H1 (cell line): ENCODE measurements around the gene SHOC1. TPM values are rescaled to one million over a fixed set of nuclear protein-coding genes. Genes with fewer than 3 reads are reported as not detected.

ENCODE experiments used
- CTCF ChIA-PET: fragments of 300-600 bp; sonication (Branson Sonifier 250); formaldehyde crosslinking; loops from one replicate; lab custom pipeline; 2021; ENCODE audit not compliant: partially characterized antibody; lab: Charles Lee
- POLR2A ChIA-PET: fragments of 300-600 bp; sonication (Branson Sonifier 250); formaldehyde crosslinking; loops from one replicate; lab custom pipeline; 2021; ENCODE audit warnings: inconsistent platforms; ENCODE audit not compliant: partially characterized antibody; lab: Charles Lee
- DNase-seq, 2 experiments: peaks; one replicate each; pipeline versions ENCODE4 v3.0.0 to v3.0.0-alpha.2; 2010 to 2022; ENCODE audit warnings: low spot score in 2 of 2, low read depth in 1 of 2, mixed read lengths in 1 of 2
- FAIRE-seq: peaks from 2 replicates; lab custom pipeline; 2011; peaks lifted over from hg19 to GRCh38; lab: Jason Lieb, UNC
- H2AFZ ChIP-seq: 2 replicates; pipeline ENCODE4 v1.8.1; 2012; ENCODE audit warnings: low read length, inconsistent platforms
- H2AK5ac ChIP-seq: 2 replicates; pipeline ENCODE4 v1.6.1; 2013; ENCODE audit warnings: low read depth, low read length
- H2BK120ac ChIP-seq: replicated peaks from 2 replicates; pipeline ENCODE3; 2013; ENCODE audit warnings: low read depth, low read length, inconsistent platforms
- H2BK12ac ChIP-seq: 2 replicates; pipeline ENCODE4 v1.6.1; 2013; ENCODE audit warnings: low read depth, low read length
- H2BK15ac ChIP-seq: 2 replicates; pipeline ENCODE4 v1.6.1; 2013; ENCODE audit warnings: low read length
- H2BK20ac ChIP-seq: 2 replicates; pipeline ENCODE4 v1.6.1; 2013; ENCODE audit warnings: low read length
- H2BK5ac ChIP-seq: 2 replicates; pipeline ENCODE4 v1.6.1; 2013; ENCODE audit warnings: low read depth, low read length
- H3K14ac ChIP-seq: 2 replicates; pipeline ENCODE4 v1.6.1; 2013; ENCODE audit warnings: inconsistent platforms; ENCODE audit not compliant: insufficient read length
- H3K18ac ChIP-seq: 2 replicates; pipeline ENCODE4 v1.6.1; 2013; ENCODE audit warnings: low read length; ENCODE audit errors: extremely low read depth
- H3K23ac ChIP-seq: 2 replicates; pipeline ENCODE4 v1.6.1; 2013; ENCODE audit warnings: inconsistent platforms; ENCODE audit not compliant: insufficient read length
- H3K23me2 ChIP-seq: 2 replicates; pipeline ENCODE4 v1.6.1; 2013; ENCODE audit warnings: low read depth, low read length
- H3K27ac ChIP-seq: 2 replicates; pipeline ENCODE4 v1.6.1; 2011; ENCODE audit warnings: low read depth, low read length, inconsistent platforms
- H3K27me3 ChIP-seq, 4 experiments: replicated peaks in 1 of 4; 1 replicate in 1 of 4; 2 replicates in 3 of 4; pipeline versions ENCODE4 v1.6.1 to v1.8.1; 2011 to 2013; ENCODE audit warnings: low read length in 3 of 4, mild to moderate bottlenecking in 3 of 4, inconsistent platforms in 2 of 4, mixed read lengths in 2 of 4, moderate library complexity in 1 of 4; ENCODE audit not compliant: control insufficient read depth in 3 of 4, insufficient read depth in 3 of 4; ENCODE audit errors: extremely low read depth in 1 of 4
- H3K36me3 ChIP-seq, 4 experiments: 2 replicates each; pipeline versions ENCODE4 v1.6.1 to v1.8.1; 2011 to 2013; ENCODE audit warnings: mild to moderate bottlenecking in 4 of 4, low read length in 3 of 4, moderate library complexity in 2 of 4, control low read depth in 1 of 4, inconsistent platforms in 1 of 4; ENCODE audit not compliant: insufficient read depth in 4 of 4, control insufficient read depth in 2 of 4
- H3K4ac ChIP-seq: replicated peaks from 2 replicates; pipeline ENCODE3; 2013; ENCODE audit warnings: low read length, low read depth, mixed read lengths, inconsistent platforms; ENCODE audit not compliant: insufficient read length
- H3K4me1 ChIP-seq, 4 experiments: replicated peaks in 1 of 4; 1 replicate in 1 of 4; 2 replicates in 3 of 4; pipeline versions ENCODE4 v1.6.1 to v1.8.1; 2011 to 2013; ENCODE audit warnings: low read length in 3 of 4, inconsistent platforms in 2 of 4, mixed read lengths in 1 of 4; ENCODE audit not compliant: insufficient read depth in 4 of 4, control insufficient read depth in 3 of 4
- H3K4me2 ChIP-seq, 2 experiments: 2 replicates each; pipeline versions ENCODE4 v1.6.1 to v1.8.1; 2011 to 2013; ENCODE audit warnings: low read depth in 2 of 2, low read length in 2 of 2, control low read depth in 1 of 2, inconsistent platforms in 1 of 2, mild to moderate bottlenecking in 1 of 2; ENCODE audit not compliant: insufficient read depth in 1 of 2
- H3K4me3 ChIP-seq, 4 experiments: fragments of 200-600, 300-600 bp in 1 of 4; sonication (generic), shearing (Covaris generic), sonication (Bioruptor Twin) in 1 of 4; 2 replicates each; pipeline versions ENCODE4 v1.5.1 to v1.8.1; 2011 to 2016; ENCODE audit warnings: low read length in 4 of 4, low read depth in 3 of 4, control low read depth in 2 of 4, inconsistent platforms in 2 of 4, mild to moderate bottlenecking in 2 of 4, mixed read lengths in 1 of 4, moderate library complexity in 1 of 4; ENCODE audit not compliant: insufficient read depth in 2 of 4; ENCODE audit errors: extremely low read depth in 1 of 4
- H3K56ac ChIP-seq: replicated peaks from 2 replicates; pipeline ENCODE3; 2013; ENCODE audit warnings: low read depth, mild to moderate bottlenecking, mixed read lengths, low read length, inconsistent platforms; ENCODE audit not compliant: insufficient read length
- H3K79me1 ChIP-seq: 2 replicates; pipeline ENCODE4 v1.6.1; 2013; ENCODE audit warnings: low read depth, low read length, control low read depth
- H3K79me2 ChIP-seq, 2 experiments: 2 replicates each; pipeline versions ENCODE4 v1.6.1 to v1.8.1; 2012 to 2013; ENCODE audit warnings: low read length in 2 of 2, mild to moderate bottlenecking in 2 of 2, inconsistent platforms in 1 of 2; ENCODE audit not compliant: insufficient read depth in 2 of 2, control insufficient read depth in 1 of 2
- H3K9ac ChIP-seq, 4 experiments: replicated peaks in 1 of 4; 1 replicate in 1 of 4; 2 replicates in 3 of 4; pipeline versions ENCODE4 v1.6.1 to v1.8.1; 2011 to 2013; ENCODE audit warnings: low read depth in 3 of 4, low read length in 3 of 4, control low read depth in 2 of 4, mild to moderate bottlenecking in 2 of 4, moderate library complexity in 2 of 4, inconsistent platforms in 1 of 4; ENCODE audit errors: extremely low read depth in 1 of 4
- H3K9me3 ChIP-seq, 2 experiments: 2 replicates each; pipeline versions ENCODE4 v1.6.1 to v1.8.1; 2012 to 2013; ENCODE audit warnings: mild to moderate bottlenecking in 2 of 2, moderate library complexity in 2 of 2, control low read depth in 1 of 2, inconsistent platforms in 1 of 2, low read depth in 1 of 2, low read length in 1 of 2, mixed read lengths in 1 of 2; ENCODE audit not compliant: insufficient read depth in 2 of 2
- H4K20me1 ChIP-seq, 2 experiments: replicated peaks in 1 of 2; 2 replicates each; pipeline versions ENCODE3 to v1.8.1; 2011 to 2013; ENCODE audit warnings: inconsistent platforms in 2 of 2, low read length in 2 of 2, mild to moderate bottlenecking in 1 of 2; ENCODE audit not compliant: insufficient read depth in 2 of 2, control insufficient read depth in 1 of 2
- H4K5ac ChIP-seq: 2 replicates; pipeline ENCODE4 v1.6.1; 2013; ENCODE audit warnings: low read length, low read depth, mixed read lengths, inconsistent platforms; ENCODE audit not compliant: insufficient read length
- H4K8ac ChIP-seq: 2 replicates; pipeline ENCODE4 v1.8.0; 2013; ENCODE audit warnings: mild to moderate bottlenecking, moderate library complexity, low read length, inconsistent platforms; ENCODE audit not compliant: insufficient read depth; ENCODE audit errors: extremely low read depth
- H4K91ac ChIP-seq: replicated peaks from 2 replicates; pipeline ENCODE3; 2013; ENCODE audit warnings: low read length, mixed read lengths, inconsistent platforms; ENCODE audit not compliant: insufficient read length
- PHF8 ChIP-seq: fragments of 200-600 bp; sonication (generic); conservative IDR thresholded peaks from 2 replicates; pipeline ENCODE4 v1.7.1; 2012; ENCODE audit warnings: low read depth, mild to moderate bottlenecking, inconsistent platforms, low read length, moderate library complexity
- TCF12 ChIP-seq: IDR thresholded peaks from 2 replicates; pipeline ENCODE4 v1.6.1; 2011; ENCODE audit warnings: low read depth, mild to moderate bottlenecking, low read length
- WGBS, 2 experiments: shearing (Covaris generic) in 1 of 2; methylation state at CpG; one replicate each; pipeline versions ENCODE4 v1.1.6 to v1.1.7; 2013 to 2015; ENCODE audit warnings: low lambda C conversion rate in 2 of 2, mixed read lengths in 2 of 2, inconsistent platforms in 1 of 2, low coverage in 1 of 2, missing lambda C conversion rate in 1 of 2; ENCODE audit not compliant: insufficient replicate concordance in 2 of 2, insufficient coverage in 1 of 2, insufficient read length in 1 of 2; ENCODE audit errors: extremely low coverage in 1 of 2, missing lambda C conversion rate in 1 of 2; 5-methylcytosine and 5-hydroxymethylcytosine counted together
- polyA plus RNA-seq, 7 experiments: library from polyadenylated mRNA; depleted of rRNA in 3 of 7; stranded (reverse) in 5 of 7; unstranded in 2 of 7; fragments of >200 nt in 5 of 7; fragments of 200-250 nt in 2 of 7; gene quantifications; 1 replicate in 5 of 7; 2 replicates in 1 of 7; 4 replicates in 1 of 7; pipeline versions ENCODE4 v1.2.1 to v1.2.3, GENCODE V29; 2011 to 2013; ENCODE audit warnings: missing spikeins in 2 of 7, mixed read lengths in 2 of 7
- total RNA-seq: library from RNA; stranded (reverse); fragmentation: NEBNext Ultra II Directional; extraction: Animal tissue kit (Norgen Biotek cat#: 25700); gene quantifications from 2 replicates; pipeline ENCODE4 v1.2.1, GENCODE V29; 2021

SHOC1 gene
- total and polyA plus RNA-seq, 2 of the 8 experiments (the other 6 are each of a cell fraction or from before 2014, with no cell fraction given), result not detected

GRCh38 chr9:111831371-111832108 lies 36.8 kb upstream of the SHOC1 start:
- H3K27me3 ChIP-seq, result no peaks in the 10 kb centered on the region
- no peak overlapping the region for H4K5ac ChIP-seq
- H3K4me3 ChIP-seq, result no peak overlapping the region
- FAIRE-seq, result no peak
- no peak overlapping the region for H3K18ac ChIP-seq
- POLR2A ChIA-PET, result no interaction called here
- H3K27ac ChIP-seq, result no peak overlapping the region
- no peak overlapping the region for H2BK15ac ChIP-seq
- H4K20me1 ChIP-seq, result no peaks in the 10 kb centered on the region
- whole genome bisulfite sequencing, 2 experiments, result 83% methylated on average over 5 of the region's 5 CpGs; no CpG with 5 or more reads in 1 of the 2 experiments
- DNase-seq, result no peak
- H3K14ac ChIP-seq, result no peak overlapping the region
- CTCF ChIA-PET, result interaction anchor here (1.1 to 1.6 kb wide), 2 partner anchors 9 to 11 kb away, joined by 3 to 6 read pairs; no protein-coding TSS in a partner anchor
- H2BK5ac ChIP-seq, result no peak overlapping the region
- no peak overlapping the region for H4K91ac ChIP-seq
- H2BK20ac ChIP-seq, result no peak overlapping the region
- no peak overlapping the region for H4K8ac ChIP-seq
- no peaks in the 10 kb centered on the region for H3K79me2 ChIP-seq
- no peak for TF ChIP-seq PHF8
- no peak for TF ChIP-seq TCF12
- no peaks in the 10 kb centered on the region for H3K23me2 ChIP-seq
- no peaks in the 10 kb centered on the region for H3K9me3 ChIP-seq
- H3K4me2 ChIP-seq, result no peak overlapping the region
- H2BK120ac ChIP-seq, result no peak overlapping the region
- H3K79me1 ChIP-seq, result no peaks in the 10 kb centered on the region
- H2AFZ ChIP-seq, result no peak overlapping the region; the same call in 1 of the 2 replicates
- no peak overlapping the region for H3K23ac ChIP-seq
- H3K4ac ChIP-seq, result no peak overlapping the region
- H3K56ac ChIP-seq, result no peak overlapping the region
- H3K9ac ChIP-seq, result no peak overlapping the region
- no peak overlapping the region for H2BK12ac ChIP-seq
- no peaks in the 10 kb centered on the region for H3K36me3 ChIP-seq
- no peak overlapping the region for H2AK5ac ChIP-seq
- no peaks in the 10 kb centered on the region for H3K4me1 ChIP-seq
